ENCODE data around the gene C14orf132.

GRCh38 chr14:96082420-96083300 lies 43.5 kb downstream of the C14orf132 start:
- TF ChIP-seq FOXM1 (IDR thresholded peaks at IDR 0.05; ENCODE audit: low read depth, low read length) (no peak), STAT3 (IDR thresholded peaks at IDR 0.05; ENCODE audit: low read depth, low read length) (no peak), ATF3 (IDR thresholded peaks at IDR 0.05; ENCODE audit: borderline replicate concordance, extremely low read depth, low read depth, low read length) (no peak), CTCF (IDR thresholded peaks at IDR 0.05 in 2 of 3, conservative IDR thresholded peaks at IDR 0.05 in 1 of 3; ENCODE audit: control insufficient read depth in 2 of 3, extremely low read depth in 1 of 3, insufficient read depth in 1 of 3, low read depth in 3 of 3, low read length in 3 of 3) (no peak), REST (IDR thresholded peaks at IDR 0.05; ENCODE audit: low read depth, low read length) (no peak), POLR2AphosphoS5 (IDR thresholded peaks at IDR 0.05; ENCODE audit: low read length) (no peak), SKIL (IDR thresholded peaks at IDR 0.05; ENCODE audit: low read depth, poor library complexity, severe bottlenecking) (no peak), RAD21 (IDR thresholded peaks at IDR 0.05; ENCODE audit: insufficient read depth, low read depth, low read length) (no peak)
